Ureter (tissue), 1 donor: Measurements from ENCODE around the gene WWP2. TPM values are rescaled to one million over a fixed set of nuclear protein-coding genes. Genes with fewer than 3 reads are reported as not detected.

ENCODE experiments used
- DNase-seq: peaks from one replicate; pipeline ENCODE4 v3.0.0-alpha.2; 2020; ENCODE audit warnings: low spot score
- total RNA-seq: library from RNA; stranded (reverse); gene quantifications from one replicate; pipeline ENCODE4 v1.2.4, GENCODE V29; 2023
- donor health status: DM: yes; HTN: yes; CAD: no.

WWP2 gene
- total RNA-seq, 1 donor from 2014 or later: 97.8 TPM

DNA sequence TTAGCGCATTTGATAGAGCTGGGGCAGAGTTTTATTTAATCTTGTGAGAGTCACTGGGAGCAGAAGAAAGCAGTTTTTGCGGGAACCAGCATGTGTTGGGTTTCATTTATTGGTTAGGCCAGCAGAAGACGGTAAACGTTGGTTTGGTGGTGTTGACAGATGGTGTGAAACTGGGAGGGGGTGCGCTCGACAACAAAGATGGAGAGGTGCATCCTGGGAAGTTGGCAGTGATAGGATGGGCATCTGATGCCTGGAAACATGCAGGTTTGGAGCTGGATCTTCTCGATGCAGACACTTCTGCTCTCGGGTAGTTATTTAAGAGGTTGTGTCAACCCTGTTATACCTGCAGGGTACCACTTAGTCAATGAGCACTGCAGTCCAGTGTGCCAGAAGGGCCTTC, 164.1 kb downstream of the WWP2 start:
- DNase-seq: no peak

DNA sequence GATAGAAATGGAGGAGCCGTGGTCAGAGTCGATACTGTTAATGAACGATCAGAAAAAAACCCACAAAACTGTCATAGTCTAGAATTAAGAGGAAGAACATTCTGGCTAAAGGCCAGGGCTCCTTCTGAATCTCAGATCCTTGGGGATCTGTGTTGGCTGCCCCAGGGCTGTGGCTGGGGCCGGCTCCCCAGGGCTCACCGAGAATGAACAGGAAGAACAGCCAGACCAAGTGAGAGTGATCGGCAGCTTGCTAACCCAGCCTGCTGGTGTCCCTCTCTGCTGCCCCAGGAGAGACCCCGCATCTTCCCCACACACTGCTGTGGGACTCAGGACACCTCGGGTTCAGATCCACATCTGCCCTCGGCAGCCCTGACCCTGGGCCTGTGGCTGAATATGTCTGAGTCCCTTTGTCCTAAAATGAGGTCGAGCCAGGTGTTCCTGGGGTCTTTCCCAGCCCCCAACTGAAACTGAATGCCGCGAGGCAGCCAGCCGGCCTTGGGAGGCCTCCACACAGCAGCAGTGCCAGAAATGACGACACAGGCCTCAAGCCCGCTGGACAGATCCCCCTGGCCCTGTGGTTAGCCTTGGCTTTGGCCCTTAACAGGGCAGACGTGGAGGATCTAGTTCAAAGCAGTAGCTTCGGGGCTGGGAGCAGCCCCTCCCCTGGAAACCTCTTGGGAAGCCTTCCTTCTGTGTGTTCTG, 165.1 kb downstream of the WWP2 start:
- DNase-seq: no peak

DNA sequence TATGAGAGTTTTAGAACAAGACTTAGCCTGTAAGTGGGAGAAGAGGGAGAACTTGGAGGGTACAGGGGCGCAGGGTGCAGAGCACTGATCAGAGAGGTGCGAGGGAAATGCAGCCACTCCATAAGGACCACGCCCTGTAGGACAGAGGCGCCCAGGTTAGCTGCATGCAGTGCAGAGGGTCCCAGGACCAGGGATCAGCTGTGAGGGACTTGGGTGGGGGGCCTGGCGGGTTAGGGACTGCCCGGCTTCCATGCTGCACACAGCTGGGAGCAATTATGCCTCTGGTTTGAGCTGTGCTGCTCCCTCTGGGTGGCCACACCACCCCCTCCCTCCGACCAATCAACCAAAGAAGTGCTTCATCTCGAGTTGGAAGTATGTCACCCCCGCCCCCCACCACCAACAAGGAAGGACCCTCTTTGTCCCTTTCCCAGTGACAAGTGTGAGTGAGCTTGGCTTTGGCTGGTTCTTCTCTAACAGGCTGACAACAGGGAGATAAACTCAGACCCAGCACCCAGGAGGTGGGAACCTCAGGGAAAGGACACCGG, 166.8 kb downstream of the WWP2 start:
- DNase-seq: no peak

DNA sequence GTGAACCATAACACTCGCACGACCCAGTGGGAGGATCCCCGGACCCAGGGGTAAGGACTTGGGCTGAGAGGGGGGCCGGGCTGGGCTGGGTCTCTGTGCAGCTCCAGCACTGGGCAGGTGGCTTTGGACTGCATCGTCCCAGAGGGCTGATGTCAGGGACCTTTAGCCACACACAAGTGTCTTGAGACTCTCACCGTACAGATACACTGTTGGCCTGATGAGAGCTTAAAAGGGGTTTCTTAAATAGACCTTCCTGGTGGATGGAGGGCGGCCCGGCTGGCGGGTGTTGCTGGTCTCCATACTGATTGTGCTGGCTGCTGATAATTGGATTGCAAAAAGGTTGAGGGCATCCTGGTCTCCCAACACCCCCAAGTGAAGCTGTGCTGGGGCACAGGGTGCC, 167.3 kb downstream of the WWP2 start:
- no peak for DNase-seq

DNA sequence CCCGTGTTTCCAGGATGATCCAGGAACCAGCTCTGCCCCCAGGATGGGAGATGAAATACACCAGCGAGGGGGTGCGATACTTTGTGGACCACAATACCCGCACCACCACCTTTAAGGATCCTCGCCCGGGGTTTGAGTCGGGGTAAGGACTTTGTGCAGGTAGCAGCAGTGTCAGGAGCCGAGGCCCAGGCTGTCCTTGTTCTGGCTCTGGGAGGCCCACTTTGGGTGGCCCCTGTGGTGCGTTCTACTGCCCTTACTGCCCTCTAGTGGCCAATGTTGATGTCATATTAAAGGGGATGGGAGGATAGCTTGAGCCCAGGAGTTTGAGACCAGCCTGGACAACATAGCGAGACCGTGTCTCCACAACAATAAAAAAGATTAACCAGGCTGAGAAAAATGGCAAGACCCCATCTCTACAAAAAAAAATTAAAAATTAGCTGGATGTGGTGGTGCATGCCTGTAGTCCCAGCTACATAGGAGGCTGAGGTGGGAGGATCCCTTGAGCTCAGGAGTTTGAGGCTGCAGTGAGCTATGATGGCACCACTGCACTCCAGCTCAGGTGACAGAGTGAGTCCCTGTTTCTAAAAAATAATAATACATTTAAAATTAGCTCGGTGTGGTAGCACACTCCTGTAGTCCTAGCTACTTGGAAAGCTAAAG, 168.1 kb downstream of the WWP2 start:
- no peak for DNase-seq

DNA sequence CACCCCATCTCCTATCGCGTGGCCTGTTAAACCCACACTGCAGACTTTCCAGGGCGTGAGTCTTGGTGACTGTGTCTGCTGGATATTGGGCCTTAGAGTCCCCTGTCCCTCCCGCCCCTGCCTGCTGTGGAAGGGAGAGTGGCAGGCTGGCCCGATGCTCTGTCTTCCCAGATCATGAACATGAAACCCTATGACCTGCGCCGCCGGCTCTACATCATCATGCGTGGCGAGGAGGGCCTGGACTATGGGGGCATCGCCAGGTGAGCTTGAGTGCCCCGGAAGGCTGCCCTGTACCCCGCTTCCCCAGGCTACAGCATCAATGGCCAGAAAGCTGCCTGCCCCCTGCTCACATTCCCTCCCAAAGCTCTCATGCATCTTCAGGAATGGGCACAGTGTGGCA, 169.5 kb downstream of the WWP2 start:
- DNase-seq: no peak

DNA sequence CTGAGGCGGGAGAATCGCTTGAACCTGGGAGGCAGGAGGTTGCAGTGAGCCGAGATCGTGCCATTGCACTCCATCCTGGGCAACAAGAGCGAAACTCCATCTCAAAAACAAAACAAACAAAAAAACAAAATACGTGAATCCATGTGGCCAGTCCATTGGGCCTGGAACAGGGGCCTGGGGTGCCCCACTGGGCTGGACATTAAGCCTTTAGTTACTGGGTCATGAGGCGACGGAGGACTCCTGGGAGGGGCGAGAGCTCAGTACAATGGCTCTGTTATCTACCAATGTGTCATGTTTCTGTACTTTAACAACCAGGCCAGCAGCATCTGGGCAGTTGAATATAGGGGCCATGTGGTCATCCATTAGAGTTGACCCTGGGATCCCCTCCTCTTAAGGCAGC, 170.1 kb downstream of the WWP2 start:
- no peak for DNase-seq

DNA sequence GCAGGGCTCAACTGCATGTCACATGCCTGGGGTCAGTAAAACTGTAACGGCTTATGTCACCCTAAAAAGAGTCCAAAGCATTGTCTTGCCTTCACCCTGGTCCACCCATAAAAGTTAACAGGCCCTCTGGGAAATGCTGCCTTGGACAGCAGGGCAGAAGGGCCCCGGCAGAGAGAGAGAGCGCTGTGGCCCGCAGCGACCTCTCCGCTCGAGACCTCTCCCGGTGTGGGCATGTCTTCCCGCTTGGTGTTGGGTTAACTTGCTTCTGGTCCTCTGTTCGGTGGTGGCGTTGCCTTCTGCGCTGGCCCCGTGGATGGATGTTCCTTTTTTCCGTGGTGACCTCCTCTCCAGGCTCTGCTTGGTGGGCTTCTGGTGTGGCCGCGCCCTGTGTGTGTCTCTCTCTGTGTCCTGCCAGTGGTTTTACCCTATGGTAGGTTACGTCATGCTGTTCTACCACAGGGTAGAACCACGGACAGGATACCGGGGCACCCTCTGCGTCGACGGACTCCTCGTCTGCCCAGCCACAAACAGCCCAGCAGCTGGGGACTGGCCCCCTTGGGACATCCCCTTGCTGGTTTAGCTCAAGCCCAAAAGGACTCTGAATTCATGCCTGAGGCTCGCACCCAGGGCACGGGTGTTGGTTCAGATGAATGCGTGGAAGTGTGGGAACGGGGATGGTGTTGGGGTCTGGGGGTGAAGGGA, 170.7 kb downstream of the WWP2 start:
- no peak for DNase-seq

DNA sequence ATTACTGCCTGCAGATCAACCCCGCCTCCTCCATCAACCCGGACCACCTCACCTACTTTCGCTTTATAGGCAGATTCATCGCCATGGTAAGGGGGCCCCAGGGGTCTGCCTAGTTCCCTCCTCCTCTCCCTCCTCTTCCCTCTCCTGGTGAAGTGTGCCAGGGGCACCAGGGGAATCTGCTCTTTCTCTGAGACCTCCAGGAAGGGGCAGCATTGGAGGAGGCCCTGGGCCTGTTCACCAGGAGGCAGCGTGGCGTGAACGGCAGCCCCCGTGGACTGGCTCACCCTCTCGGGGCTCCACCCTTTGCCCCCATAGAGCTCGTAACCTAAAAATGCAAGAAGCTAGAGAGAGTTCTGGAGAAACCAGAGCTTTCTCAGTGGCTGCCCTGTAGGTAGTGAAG, 171.9 kb downstream of the WWP2 start:
- no peak for DNase-seq

DNA sequence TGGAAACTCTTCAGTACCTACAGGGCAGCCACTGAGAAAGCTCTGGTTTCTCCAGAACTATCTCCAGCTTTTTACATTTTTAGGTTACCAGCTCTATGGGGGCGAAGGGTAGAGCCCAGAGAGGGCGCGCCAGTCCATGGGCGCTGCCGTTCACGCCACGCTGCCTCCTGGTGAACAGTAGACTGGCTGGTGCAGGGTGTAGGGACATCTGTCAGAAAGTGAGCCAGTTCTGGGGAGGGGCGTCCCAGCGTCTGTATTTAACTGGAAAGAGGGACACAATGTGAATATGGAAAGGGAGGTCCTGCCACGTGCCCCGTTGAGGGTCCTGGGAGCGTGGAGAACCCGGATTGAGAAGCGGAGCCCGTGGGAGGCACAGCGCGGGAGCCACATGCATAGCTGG, 172.6 kb downstream of the WWP2 start:
- DNase-seq: no peak

DNA sequence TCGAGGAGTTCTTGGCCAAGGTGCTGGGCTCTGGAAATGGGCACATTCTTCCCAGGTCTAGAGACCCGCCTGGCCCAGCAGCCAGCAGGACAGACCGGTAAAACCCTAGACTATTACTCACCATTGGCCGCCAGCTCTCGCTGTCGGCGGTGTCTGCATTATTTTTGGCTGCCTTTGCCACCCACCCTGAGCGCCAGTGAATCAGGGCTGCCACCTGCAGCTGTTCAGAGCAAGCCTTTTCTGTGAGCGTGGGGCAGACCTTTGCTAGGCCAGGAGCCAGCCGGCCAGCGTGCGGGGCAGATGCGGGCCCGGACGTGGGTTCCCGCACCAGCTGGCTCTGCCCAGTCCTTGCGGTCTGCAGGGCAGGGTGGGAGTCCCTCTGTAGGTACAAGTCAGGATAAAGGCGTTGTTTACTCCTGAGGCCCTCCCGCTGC, 173.2 kb downstream of the WWP2 start:
- DNase-seq: no peak

DNA sequence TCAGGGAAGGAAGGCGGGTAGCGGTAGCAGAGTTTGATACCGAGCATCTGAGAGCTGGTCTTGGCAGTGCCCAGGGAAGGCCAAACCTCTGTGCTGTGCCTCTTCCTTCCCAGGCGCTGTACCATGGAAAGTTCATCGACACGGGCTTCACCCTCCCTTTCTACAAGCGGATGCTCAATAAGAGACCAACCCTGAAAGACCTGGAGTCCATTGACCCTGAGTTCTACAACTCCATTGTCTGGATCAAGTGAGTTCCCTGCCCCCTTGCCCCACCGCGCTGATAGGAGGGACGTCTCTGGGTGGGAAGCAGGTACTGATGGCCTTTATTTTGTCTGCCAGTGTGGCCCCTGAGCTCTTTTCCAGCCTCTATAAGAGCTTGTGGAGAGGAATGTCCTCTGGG, 173.6 kb downstream of the WWP2 start:
- DNase-seq: no peak

DNA sequence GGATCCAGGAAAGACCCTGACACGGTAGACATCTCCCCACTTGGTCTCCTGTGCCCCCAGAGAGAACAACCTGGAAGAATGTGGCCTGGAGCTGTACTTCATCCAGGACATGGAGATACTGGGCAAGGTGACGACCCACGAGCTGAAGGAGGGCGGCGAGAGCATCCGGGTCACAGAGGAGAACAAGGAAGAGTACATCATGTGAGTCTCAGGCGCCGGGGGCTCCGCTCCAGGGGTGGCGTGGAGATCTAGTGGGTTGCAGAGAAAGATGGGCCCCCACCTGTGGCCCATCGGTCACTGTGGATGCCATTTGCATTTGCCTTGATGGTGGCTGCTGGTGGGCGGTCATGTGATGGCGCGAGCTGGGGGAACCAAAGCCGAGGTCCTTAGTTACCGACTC, 174.1 kb downstream of the WWP2 start:
- no peak for DNase-seq

DNA sequence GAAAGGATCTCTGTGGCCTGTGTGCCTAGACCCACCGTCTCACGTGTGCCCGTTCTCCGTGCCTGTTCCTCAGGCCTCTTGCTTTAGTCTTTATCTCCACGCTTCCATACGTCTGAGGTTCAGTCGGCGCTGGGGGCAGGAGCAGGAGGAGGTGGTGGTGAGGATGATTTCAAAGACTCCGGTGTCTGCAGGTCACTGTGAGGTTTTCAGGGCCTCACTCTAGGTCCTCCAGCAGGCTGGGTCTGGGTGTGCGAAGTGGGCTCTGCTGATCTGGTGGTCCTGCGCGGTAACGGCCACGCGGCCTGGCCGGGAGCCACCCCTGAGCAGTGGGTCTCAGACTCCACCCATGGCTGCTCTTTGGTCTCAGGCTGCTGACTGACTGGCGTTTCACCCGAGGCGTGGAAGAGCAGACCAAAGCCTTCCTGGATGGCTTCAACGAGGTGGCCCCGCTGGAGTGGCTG, 174.6 kb downstream of the WWP2 start:
- DNase-seq: no peak

DNA sequence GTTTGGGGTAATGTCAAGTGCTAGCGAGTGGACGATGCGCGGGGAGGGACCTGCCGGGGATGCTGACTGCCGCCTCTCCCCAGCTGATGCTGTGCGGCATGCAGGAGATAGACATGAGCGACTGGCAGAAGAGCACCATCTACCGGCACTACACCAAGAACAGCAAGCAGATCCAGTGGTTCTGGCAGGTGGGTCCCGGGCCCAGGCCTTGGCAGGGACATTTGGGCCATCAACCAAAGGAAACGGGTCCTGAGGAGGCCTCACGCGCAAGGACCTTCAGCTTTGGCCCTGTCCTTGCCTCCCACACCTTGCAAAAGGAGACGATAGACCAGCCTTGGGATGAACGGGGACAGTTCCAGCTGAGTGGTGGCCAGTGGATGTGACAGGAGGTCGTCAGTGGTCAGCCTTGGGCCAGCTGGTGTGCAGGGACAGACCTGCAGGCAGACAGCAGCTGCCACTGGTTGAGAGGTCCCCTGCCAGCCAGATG, 175.4 kb downstream of the WWP2 start:
- DNase-seq: no peak

DNA sequence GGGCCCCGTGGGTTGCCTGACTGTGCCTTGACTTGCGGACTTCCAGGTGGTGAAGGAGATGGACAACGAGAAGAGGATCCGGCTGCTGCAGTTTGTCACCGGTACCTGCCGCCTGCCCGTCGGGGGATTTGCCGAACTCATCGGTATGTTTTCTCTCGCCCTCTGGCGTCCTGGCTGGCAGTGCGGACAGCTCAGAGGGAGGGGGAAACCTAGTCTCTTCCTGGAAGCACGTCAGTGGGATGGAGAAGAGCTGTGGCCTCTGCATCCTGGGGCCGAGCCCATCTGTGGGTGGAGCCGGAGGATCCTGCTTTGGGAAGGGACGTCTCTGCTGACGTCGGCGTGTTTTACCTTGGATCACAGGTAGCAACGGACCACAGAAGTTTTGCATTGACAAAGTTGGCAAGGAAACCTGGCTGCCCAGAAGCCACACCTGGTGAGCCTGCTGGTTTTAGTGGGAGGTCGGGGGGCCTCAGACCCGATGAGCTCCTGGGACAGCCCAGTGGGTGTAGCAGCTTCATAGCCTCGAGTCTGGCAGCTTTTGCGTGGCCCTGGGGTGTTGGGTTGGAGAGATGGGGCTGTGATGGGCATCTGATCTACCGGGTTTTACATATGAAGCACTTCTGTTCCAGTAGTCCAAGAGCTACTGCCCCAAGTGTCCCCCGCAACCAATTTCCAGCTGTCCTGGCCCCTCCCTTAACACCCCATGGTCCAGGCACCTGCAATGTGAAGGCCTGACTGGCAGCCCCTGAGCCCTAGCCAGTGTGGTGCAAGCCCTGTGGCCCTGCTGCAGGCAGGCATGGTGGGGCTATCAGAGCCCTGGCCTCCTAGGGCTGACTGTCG, 177.1 kb downstream of the WWP2 start:
- no peak for DNase-seq

DNA sequence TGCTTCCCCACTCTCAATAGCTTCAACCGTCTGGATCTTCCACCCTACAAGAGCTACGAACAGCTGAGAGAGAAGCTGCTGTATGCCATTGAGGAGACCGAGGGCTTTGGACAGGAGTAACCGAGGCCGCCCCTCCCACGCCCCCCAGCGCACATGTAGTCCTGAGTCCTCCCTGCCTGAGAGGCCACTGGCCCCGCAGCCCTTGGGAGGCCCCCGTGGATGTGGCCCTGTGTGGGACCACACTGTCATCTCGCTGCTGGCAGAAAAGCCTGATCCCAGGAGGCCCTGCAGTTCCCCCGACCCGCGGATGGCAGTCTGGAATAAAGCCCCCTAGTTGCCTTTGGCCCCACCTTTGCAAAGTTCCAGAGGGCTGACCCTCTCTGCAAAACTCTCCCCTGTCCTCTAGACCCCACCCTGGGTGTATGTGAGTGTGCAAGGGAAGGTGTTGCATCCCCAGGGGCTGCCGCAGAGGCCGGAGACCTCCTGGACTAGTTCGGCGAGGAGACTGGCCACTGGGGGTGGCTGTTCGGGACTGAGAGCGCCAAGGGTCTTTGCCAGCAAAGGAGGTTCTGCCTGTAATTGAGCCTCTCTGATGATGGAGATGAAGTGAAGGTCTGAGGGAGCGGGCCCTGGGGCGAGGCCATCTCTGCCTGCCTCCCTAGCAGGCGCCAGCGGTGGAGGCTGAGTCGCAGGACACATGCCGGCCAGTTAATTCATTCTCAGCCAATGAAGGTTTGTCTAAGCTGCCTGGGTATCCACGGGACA, 177.9 kb downstream of the WWP2 start:
- DNase-seq: no peak

DNA sequence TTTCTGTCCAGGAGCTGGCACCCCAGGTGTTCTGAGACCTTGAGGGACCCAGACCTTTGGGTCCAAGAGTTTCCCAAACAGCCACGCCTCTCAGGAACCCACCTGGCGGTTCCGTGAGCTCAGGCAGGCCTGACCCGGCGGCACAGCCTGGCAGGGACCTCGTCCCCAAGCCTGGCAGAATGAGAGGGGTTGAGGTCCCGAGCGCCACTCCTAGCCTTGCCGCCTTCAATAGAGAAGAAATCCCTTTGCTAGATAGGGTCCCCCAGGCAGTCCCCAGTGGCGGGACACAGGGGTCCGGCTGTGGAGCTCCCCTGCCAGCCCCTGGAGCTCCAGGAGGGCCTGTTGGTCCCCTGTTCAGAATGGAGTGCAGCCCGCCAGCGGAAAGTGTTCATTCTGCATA, 178.5 kb downstream of the WWP2 start:
- DNase-seq: no peak

DNA sequence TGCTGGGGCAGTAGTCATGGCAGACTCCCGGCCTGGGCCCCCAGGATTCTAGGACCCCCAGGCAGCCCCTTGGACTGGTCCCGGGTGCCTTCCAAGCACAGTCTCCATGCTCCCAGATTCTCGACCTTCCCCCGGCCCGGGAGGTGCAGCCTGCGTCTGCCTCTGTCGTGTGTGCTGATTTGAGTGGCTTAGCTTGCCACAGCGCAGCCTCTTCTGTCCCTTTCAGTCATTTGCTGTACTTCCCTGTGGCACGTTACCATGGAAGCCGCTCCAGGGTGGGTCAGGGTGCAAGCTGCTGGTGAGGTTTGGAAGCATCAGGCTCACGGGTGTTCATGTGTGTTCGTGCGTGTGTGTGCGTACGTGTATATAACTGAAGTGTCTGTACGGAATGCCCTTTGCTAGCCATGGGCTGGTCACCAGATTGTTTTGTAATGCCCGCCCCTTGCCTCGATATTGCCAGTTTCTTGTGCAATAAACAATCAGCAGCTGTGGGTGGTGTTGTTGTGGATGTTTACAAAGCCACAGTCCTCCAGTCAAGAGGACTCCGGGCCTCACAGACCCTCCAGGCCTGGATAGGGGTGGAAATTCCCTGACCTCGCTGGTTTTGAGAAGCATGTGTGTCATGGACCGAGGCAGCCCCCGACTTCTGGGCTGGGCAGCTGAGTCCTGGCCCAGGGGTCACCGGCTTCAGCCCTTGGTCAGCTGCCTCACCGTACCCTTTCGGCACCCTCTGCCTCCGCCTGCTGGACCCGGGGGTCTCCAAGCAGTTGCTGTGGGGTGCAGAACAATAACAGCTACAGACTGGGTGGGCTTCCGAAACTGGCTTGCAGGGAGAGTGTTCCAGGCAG, 179.3 kb downstream of the WWP2 start:
- no peak for DNase-seq

DNA sequence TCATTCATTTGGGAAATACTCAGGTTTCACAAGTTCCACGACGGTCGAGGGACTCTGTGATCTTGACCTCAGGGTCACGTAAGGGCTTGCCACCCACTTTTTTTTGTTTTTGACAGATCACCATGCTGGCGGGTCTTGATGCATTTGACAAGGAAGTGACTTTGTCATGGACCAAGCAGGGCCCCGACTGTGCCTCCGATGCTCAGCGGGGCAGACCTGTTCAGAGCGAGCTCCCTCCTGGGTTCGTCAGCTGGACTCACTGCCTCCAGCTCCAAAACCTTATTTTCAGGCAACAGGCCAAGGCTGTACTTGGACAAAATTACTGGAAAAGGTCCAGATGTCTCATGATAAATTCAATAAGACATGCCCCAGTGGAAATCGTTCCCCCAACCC, 180.0 kb downstream of the WWP2 start:
- DNase-seq: no peak
